BE2C (cell line): Measurements from ENCODE around the gene GABRE.

Source experiments
- DNase-seq: peaks from one replicate; pipeline ENCODE4 v3.0.0-alpha.2; 2020
- H3K27me3 ChIP-seq: fragments of 250-450 bp; sonication (Bioruptor Pico); 2 replicates; pipeline ENCODE4 v1.5.1; 2020; ENCODE audit warnings: mild to moderate bottlenecking
- H3K36me3 ChIP-seq: fragments of 250-450 bp; sonication (Bioruptor Pico); 2 replicates; pipeline ENCODE4 v1.5.1; 2020; ENCODE audit warnings: mild to moderate bottlenecking
- H3K4me1 ChIP-seq: fragments of 250-450 bp; sonication (Bioruptor Pico); 2 replicates; pipeline ENCODE4 v1.5.1; 2020
- H3K4me3 ChIP-seq: 2 replicates; pipeline ENCODE4 v1.5.1; 2011; ENCODE audit warnings: low read depth, low read length
- H3K9me3 ChIP-seq: fragments of 250-450 bp; sonication (Bioruptor Pico); 2 replicates; pipeline ENCODE4 v1.5.1; 2020
- TF ChIP-seq, protein P1 (sequence below): IDR thresholded peaks from 2 replicates; pipeline ENCODE4 v1.5.1; 2012; ENCODE audit warnings: mild to moderate bottlenecking, low read depth, low read length

The GABRE gene

DNA sequence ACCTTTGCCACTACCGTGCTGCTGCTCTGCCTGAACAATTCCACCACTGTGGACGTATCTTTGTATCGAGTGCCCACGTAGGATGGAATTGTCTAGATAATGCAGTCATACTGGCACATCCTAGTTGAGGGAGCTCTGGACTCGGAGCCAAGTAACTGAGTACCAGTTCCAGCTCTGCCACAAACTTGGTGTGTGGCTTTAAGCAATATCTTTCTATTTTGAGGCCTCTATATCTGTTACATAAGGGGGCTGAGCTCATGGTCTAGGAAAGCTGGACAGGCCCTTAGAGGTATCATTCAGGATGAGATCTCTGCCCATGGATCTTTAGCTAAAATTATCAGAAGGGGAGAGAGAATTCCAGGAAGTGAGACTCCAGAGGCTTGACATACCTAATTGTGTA lies 12.4 kb downstream of the GABRE start:
- no peaks in the 10 kb centered on the region for H3K4me1 ChIP-seq
- TF ChIP-seq, protein P1, sequence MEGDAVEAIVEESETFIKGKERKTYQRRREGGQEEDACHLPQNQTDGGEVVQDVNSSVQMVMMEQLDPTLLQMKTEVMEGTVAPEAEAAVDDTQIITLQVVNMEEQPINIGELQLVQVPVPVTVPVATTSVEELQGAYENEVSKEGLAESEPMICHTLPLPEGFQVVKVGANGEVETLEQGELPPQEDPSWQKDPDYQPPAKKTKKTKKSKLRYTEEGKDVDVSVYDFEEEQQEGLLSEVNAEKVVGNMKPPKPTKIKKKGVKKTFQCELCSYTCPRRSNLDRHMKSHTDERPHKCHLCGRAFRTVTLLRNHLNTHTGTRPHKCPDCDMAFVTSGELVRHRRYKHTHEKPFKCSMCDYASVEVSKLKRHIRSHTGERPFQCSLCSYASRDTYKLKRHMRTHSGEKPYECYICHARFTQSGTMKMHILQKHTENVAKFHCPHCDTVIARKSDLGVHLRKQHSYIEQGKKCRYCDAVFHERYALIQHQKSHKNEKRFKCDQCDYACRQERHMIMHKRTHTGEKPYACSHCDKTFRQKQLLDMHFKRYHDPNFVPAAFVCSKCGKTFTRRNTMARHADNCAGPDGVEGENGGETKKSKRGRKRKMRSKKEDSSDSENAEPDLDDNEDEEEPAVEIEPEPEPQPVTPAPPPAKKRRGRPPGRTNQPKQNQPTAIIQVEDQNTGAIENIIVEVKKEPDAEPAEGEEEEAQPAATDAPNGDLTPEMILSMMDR: no peak
- no peaks in the 10 kb centered on the region for H3K36me3 ChIP-seq
- H3K9me3 ChIP-seq: no peaks in the 10 kb centered on the region
- no peaks in the 10 kb centered on the region for H3K27me3 ChIP-seq
- DNase-seq: no peak
- no peak overlapping the region for H3K4me3 ChIP-seq

DNA sequence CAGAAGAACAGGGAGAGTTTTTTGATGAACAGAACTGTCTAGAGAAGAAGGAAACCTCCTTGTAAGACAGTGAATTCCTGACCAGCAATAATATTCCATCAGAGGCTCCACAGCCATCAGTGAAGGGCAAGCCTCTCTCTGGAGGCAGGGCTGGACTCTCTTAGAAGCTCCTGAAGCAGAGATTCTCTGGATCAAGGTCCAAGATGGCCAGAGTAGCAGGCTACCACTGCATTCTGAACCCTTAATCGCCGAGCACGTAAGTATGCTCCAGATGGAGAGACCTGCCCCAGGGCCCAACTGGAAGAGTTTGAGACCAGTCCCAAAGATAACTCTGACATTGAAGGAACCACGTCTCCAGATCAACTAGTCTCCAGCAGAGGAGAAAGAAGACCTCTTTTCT lies 16.4 kb downstream of the GABRE start:
- no peak overlapping the region for H3K4me3 ChIP-seq
- TF ChIP-seq, protein P1: no peak
- DNase-seq: no peak
- no peaks in the 10 kb centered on the region for H3K27me3 ChIP-seq
- H3K9me3 ChIP-seq: no peaks in the 10 kb centered on the region
- H3K4me1 ChIP-seq: no peaks in the 10 kb centered on the region
- no peaks in the 10 kb centered on the region for H3K36me3 ChIP-seq

DNA sequence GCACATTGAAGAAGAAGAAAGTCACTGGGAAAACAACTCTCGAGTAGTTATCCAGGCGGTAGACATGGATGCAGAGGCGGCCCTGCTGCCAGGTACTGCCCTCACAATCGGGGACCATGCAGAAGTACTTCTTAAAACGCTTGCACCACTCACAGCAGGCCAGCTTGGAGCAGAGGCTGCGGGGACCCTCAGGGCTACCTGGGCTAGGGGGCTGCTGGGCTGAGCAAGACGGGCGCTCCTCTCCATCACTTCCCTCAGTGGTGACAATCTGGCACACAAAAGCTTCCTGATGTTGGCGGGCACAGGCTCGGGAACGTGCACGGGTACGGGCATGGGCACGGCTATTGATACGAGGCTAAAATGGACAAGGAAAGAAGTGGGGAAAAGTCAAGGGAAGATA lies 19.7 kb downstream of the GABRE start:
- H3K9me3 ChIP-seq: no peaks in the 10 kb centered on the region
- H3K27me3 ChIP-seq: no peaks in the 10 kb centered on the region

DNA sequence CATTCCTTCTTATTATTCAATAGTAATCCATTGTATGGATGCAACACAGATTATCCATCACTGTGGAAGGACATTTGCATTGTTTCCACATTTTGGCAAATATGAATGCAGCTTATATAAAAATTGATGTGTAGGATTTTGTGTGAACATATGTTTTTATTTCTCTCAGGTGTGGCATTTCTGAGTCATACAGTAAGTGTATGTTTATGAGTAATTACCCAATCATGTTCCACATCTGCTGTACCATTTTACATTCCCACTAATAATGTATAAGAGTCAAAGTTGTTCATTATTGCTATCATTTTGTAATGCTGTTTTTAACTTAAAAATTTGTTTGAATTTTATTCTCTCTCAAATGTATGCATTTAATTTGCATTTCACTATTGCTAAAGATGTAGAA lies 36.3 kb downstream of the GABRE start:
- no peaks in the 10 kb centered on the region for H3K27me3 ChIP-seq
- no peaks in the 10 kb centered on the region for H3K36me3 ChIP-seq
- no peaks in the 10 kb centered on the region for H3K9me3 ChIP-seq
- no peak for DNase-seq
- H3K4me3 ChIP-seq: no peak overlapping the region
- no peaks in the 10 kb centered on the region for H3K4me1 ChIP-seq
- TF ChIP-seq, protein P1: no peak

More for the DNA sequence above, 19.7 kb downstream of the GABRE start:
- DNase-seq: no peak
- Histone ChIP-seq H3K4me3 (no peak overlapping the region), H3K36me3 (no peaks in the 10 kb centered on the region), H3K4me1 (no peaks in the 10 kb centered on the region)
- TF ChIP-seq, protein P1: no peak

DNA sequence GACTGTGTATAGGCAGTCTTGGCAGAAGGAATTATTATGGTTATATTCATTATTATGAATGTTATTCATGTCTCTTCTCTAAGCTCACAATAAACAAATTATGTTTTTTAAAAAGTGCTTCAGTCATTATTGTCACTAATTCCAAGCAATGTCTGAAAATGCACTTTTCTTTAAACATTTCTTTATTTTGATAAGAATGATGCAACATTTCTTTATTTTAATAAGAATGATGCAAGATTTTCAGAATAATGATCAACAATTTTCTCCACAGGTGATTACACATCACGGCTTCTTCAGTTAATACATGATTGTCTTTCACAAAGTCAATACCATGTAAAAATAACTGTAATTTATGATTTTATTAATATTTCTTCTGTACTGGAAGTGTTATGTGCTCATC lies 39.1 kb downstream of the GABRE start:
- H3K9me3 ChIP-seq: no peaks in the 10 kb centered on the region
- DNase-seq: no peak

DNA sequence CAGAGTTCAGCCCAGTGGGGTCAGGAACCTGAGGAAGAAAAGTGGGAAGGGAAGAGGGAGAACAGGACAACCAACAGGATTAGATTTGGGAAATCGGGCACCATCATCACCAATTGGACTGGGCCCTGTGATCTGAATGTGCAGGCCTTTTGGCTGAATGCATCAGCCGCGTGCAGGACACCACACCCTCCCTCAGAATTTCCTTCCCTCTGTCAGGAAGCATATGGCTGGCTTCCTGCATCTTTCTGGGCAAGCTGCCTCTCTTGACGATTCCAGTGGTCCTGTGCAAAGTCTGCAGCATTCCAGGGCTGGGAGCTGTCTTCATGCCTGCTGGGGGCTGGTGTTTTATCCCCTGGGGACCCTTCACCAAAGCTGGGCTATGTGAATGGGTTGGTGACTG lies 45.4 kb downstream of the GABRE start:
- no peaks in the 10 kb centered on the region for H3K4me1 ChIP-seq
- no peak overlapping the region for H3K4me3 ChIP-seq
- no peaks in the 10 kb centered on the region for H3K36me3 ChIP-seq
- no peaks in the 10 kb centered on the region for H3K9me3 ChIP-seq
- TF ChIP-seq, protein P1: no peak
- no peaks in the 10 kb centered on the region for H3K27me3 ChIP-seq
- DNase-seq: no peak

More for the DNA sequence above, 39.1 kb downstream of the GABRE start:
- TF ChIP-seq, protein P1: no peak
- Histone ChIP-seq H3K27me3 (no peaks in the 10 kb centered on the region), H3K4me1 (no peaks in the 10 kb centered on the region), H3K36me3 (no peaks in the 10 kb centered on the region), H3K4me3 (no peak overlapping the region)
